Caco-2 (cell line): Measurements from ENCODE around the gene KSR2. TPM values are rescaled to one million over a fixed set of nuclear protein-coding genes. Genes with fewer than 3 reads are reported as not detected.

Source experiments
- BruUV-seq: library from RNA; stranded (reverse); fragments of 400-500 nt; replicated peaks from 2 replicates; lab custom pipeline; 2021; lab: Mats Ljungman, UMichigan
- CTCF ChIA-PET: fragments of 300-600 bp; sonication (Branson Sonifier 250); formaldehyde crosslinking; loops from one replicate; lab custom pipeline; 2022; ENCODE audit warnings: antibody characterized with exemption; lab: Charles Lee
- POLR2A ChIA-PET: fragments of 300-600 bp; sonication (Branson Sonifier 250); formaldehyde crosslinking; loops from one replicate; lab custom pipeline; 2022; ENCODE audit warnings: antibody characterized with exemption; lab: Charles Lee
- DNase-seq, 2 experiments: peaks; one replicate each; pipeline versions ENCODE4 v3.0.0 to v3.0.0-alpha.2; 2020 to 2022
- H3K27me3 ChIP-seq: replicated peaks from 2 replicates; pipeline ENCODE4 v1.6.0; 2011; ENCODE audit warnings: low read length; ENCODE audit not compliant: control insufficient read depth, insufficient read depth
- H3K36me3 ChIP-seq: 2 replicates; pipeline ENCODE4 v1.5.1; 2011; ENCODE audit warnings: low read length; ENCODE audit not compliant: control insufficient read depth, insufficient read depth
- H3K4me1 ChIP-seq: fragments of 250-450 bp; sonication (Bioruptor Pico); 2 replicates; pipeline ENCODE4 v1.5.1; 2020; ENCODE audit warnings: mild to moderate bottlenecking
- H3K4me3 ChIP-seq: 2 replicates; pipeline ENCODE4 v1.5.1; 2011; ENCODE audit warnings: low read depth, mild to moderate bottlenecking, control low read depth, low read length
- H3K9me3 ChIP-seq: fragments of 250-450 bp; sonication (Bioruptor Pico); 2 replicates; pipeline ENCODE4 v1.5.1; 2020; ENCODE audit warnings: mild to moderate bottlenecking, moderate library complexity
- H3K27ac Mint-ChIP-seq: one replicate; pipeline ENCODE4 v1.8.0; 2022; ENCODE audit warnings: mixed read lengths; ENCODE audit not compliant: unreplicated experiment
- H3K27me3 Mint-ChIP-seq: one replicate; pipeline ENCODE4 v1.8.0; 2022; ENCODE audit warnings: mixed read lengths; ENCODE audit not compliant: insufficient read depth, unreplicated experiment
- H3K36me3 Mint-ChIP-seq: one replicate; pipeline ENCODE4 v1.8.0; 2022; ENCODE audit warnings: mild to moderate bottlenecking, mixed read lengths; ENCODE audit not compliant: insufficient read depth, unreplicated experiment
- H3K4me1 Mint-ChIP-seq: one replicate; pipeline ENCODE4 v1.8.0; 2022; ENCODE audit warnings: low read depth, mixed read lengths; ENCODE audit not compliant: unreplicated experiment
- H3K4me3 Mint-ChIP-seq: one replicate; pipeline ENCODE4 v1.8.0; 2022; ENCODE audit warnings: mild to moderate bottlenecking, moderate library complexity, mixed read lengths; ENCODE audit not compliant: unreplicated experiment
- H3K9me3 Mint-ChIP-seq: one replicate; pipeline ENCODE4 v1.8.0; 2022; ENCODE audit warnings: mixed read lengths; ENCODE audit not compliant: unreplicated experiment
- CTCF ChIP-seq, 2 experiments: fragments of 200-600 bp in 1 of 2; IDR thresholded peaks; 1 replicate in 1 of 2; 2 replicates in 1 of 2; pipeline versions ENCODE4 v1.5.1 to v1.8.0; 2011 to 2022; ENCODE audit warnings: antibody characterized with exemption in 1 of 2, control low read depth in 1 of 2, inconsistent platforms in 1 of 2, low read depth in 1 of 2, low read length in 1 of 2, mild to moderate bottlenecking in 1 of 2, moderate library complexity in 1 of 2; ENCODE audit not compliant: insufficient read depth in 1 of 2, severe bottlenecking in 1 of 2, unreplicated experiment in 1 of 2
- intact Hi-C: fragments of 100-400 bp; cut with micrococcal nuclease; formaldehyde crosslinking; loops from one replicate; pipeline ENCODE4 v1.10.0; 2022; ENCODE audit not compliant: unreplicated experiment
- total RNA-seq: library from RNA; stranded (reverse); gene quantifications from 2 replicates; pipeline ENCODE4 v1.2.3, GENCODE V29; 2022

The KSR2 gene
- total RNA-seq, 1 experiment from 2014 or later: 0.66 TPM

DNA sequence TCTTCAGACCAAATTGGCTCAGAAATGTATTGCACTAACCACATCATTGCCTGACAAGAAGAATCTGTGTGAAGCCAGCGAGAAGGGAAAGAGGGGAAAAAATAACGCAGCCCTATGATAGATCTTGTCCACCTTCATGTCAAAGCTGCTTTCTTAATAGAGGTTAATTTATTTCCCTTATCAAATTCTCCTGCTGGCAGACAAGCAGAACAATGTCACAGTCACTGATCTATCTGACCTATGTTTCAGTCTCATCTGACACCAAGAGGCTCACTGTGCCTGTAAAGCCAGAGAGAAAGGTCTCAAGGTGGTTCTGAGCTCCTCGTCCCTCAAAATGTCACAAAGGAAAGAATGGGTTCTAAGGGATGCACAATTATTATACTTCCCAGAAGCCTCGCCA is 417.1 kb downstream of the KSR2 start:
- BruUV-seq: no TSS peak
- peaks cover 9% of the 10 kb centered on the region for H3K27me3 Mint-ChIP-seq
- no peak overlapping the region for H3K4me3 Mint-ChIP-seq
- H3K27ac Mint-ChIP-seq: no peak overlapping the region
- TF ChIP-seq CTCF (IDR thresholded peaks at IDR 0.05; ENCODE audit: insufficient read depth in 1 of 2, low read depth in 1 of 2, low read length in 1 of 2, severe bottlenecking in 1 of 2, unreplicated experiment in 1 of 2): no peak
- ChIA-PET CTCF (no interaction called here), POLR2A (interaction anchor here (0.6 kb wide), 1 partner anchor 718 kb away, joined by 3 read pairs; no protein-coding TSS in a partner anchor)
- no peaks in the 10 kb centered on the region for H3K27me3 ChIP-seq
- no peak for DNase-seq
- no peaks in the 10 kb centered on the region for H3K9me3 ChIP-seq
- no peak overlapping the region for H3K4me3 ChIP-seq
- no peaks in the 10 kb centered on the region for H3K36me3 ChIP-seq
- no peaks in the 10 kb centered on the region for H3K4me1 ChIP-seq
- no peaks in the 10 kb centered on the region for H3K4me1 Mint-ChIP-seq
- intact Hi-C loops: no loop called here
- no peaks in the 10 kb centered on the region for H3K36me3 Mint-ChIP-seq
- no peaks in the 10 kb centered on the region for H3K9me3 Mint-ChIP-seq

DNA sequence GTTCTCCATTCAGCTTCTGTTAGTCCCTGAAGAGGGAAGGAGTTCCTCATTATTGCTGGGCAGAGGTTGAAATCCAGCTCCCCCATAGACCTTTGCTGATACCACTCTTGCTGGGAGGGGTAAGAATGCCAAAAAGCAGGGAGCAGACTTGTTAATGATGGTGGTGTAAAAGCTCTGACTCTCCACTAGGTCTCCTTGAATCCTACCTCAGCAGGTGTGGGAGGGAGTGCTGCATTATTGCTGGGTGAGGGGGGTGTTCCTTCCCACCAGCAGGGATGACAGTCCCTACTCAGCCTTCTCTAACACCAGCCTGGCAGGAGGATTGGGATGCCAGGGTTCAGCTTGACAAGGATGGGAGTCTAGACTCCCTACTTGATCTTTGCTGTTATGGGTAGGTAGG is 421.6 kb downstream of the KSR2 start:
- Mint-ChIP-seq H3K4me3 (no peak overlapping the region), H3K4me1 (no peaks in the 10 kb centered on the region), H3K27ac (no peak overlapping the region), H3K27me3 (peaks cover 8% of the 10 kb centered on the region), H3K9me3 (peaks cover 9% of the 10 kb centered on the region), H3K36me3 (no peaks in the 10 kb centered on the region)
- no peaks in the 10 kb centered on the region for H3K27me3 ChIP-seq
- DNase-seq: no peak
- no peak overlapping the region for H3K4me3 ChIP-seq
- no TSS peak for BruUV-seq
- CTCF ChIA-PET: no interaction called here
- H3K9me3 ChIP-seq: no peaks in the 10 kb centered on the region
- no peak for TF ChIP-seq CTCF (IDR thresholded peaks at IDR 0.05; ENCODE audit: insufficient read depth in 1 of 2, low read depth in 1 of 2, low read length in 1 of 2, severe bottlenecking in 1 of 2, unreplicated experiment in 1 of 2)
- no peaks in the 10 kb centered on the region for H3K4me1 ChIP-seq
- no peaks in the 10 kb centered on the region for H3K36me3 ChIP-seq
- intact Hi-C loops: no loop called here
- POLR2A ChIA-PET: no interaction called here

GRCh38 chr12:117545216-117545615 is 423.6 kb downstream of the KSR2 start:
- Histone ChIP-seq H3K4me1 (no peaks in the 10 kb centered on the region), H3K9me3 (no peaks in the 10 kb centered on the region), H3K27me3 (no peaks in the 10 kb centered on the region; the same call in 1 of the 2 replicates), H3K4me3 (no peak overlapping the region), H3K36me3 (no peaks in the 10 kb centered on the region)
- no peak for TF ChIP-seq CTCF (IDR thresholded peaks at IDR 0.05; ENCODE audit: insufficient read depth in 1 of 2, low read depth in 1 of 2, low read length in 1 of 2, severe bottlenecking in 1 of 2, unreplicated experiment in 1 of 2)
- peaks cover 9% of the 10 kb centered on the region for H3K9me3 Mint-ChIP-seq
- no peak overlapping the region for H3K27ac Mint-ChIP-seq
- intact Hi-C loops: no loop called here
- peaks cover 8% of the 10 kb centered on the region for H3K27me3 Mint-ChIP-seq
- no peaks in the 10 kb centered on the region for H3K4me1 Mint-ChIP-seq
- ChIA-PET POLR2A (no interaction called here), CTCF (no interaction called here)
- no peak overlapping the region for H3K4me3 Mint-ChIP-seq
- BruUV-seq: no TSS peak
- no peak for DNase-seq
- no peaks in the 10 kb centered on the region for H3K36me3 Mint-ChIP-seq
